Muscle of arm (tissue), 12 donors: Measurements from ENCODE around the gene PRLR. TPM values are rescaled to one million over a fixed set of nuclear protein-coding genes. Genes with fewer than 3 reads are reported as not detected.
"Not testable (repeated sequence)": the region's sequence is repeated elsewhere in the genome, so short reads cannot be mapped to it uniquely, and the experiment has no call there.

Experiments used
- DNase-seq: peaks from one replicate; pipeline ENCODE4 v3.0.0-alpha.2; 2013
- polyA plus RNA-seq, 12 donors: library from polyadenylated mRNA; unstranded; fragments of 120-200 nt; gene quantifications; one replicate each; pipeline ENCODE4 v1.2.1, GENCODE V29; 2013; ENCODE audit not compliant: insufficient read length in 12 of 12

The PRLR gene
- polyA plus RNA-seq, 12 donors: 0.34 to 14.5 (median 0.57) TPM; not detected in 1

DNA sequence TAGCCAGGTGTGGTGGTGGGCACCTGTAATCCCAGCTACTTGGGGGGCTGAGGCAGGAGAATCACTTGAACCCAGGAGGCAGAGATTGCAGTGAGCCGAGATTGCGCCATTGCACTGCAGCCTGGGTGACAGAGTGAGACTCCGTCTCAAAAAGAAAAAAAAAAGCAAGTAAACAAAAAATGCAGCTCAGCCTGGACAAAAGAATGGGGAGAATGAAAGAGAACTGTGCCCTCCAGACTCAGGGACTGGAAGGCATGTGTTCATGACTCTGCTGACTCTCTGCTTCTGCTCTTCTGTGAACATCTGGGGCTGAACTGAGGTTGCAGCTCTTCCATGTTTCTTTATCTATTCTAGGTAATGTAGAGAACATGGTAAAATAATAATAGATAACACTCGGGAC is 194.4 kb downstream of the PRLR start:
- not testable (repeated sequence) for DNase-seq

GRCh38 chr5:35035271-35035670 is 195.0 kb downstream of the PRLR start:
- DNase-seq: no peak

DNA sequence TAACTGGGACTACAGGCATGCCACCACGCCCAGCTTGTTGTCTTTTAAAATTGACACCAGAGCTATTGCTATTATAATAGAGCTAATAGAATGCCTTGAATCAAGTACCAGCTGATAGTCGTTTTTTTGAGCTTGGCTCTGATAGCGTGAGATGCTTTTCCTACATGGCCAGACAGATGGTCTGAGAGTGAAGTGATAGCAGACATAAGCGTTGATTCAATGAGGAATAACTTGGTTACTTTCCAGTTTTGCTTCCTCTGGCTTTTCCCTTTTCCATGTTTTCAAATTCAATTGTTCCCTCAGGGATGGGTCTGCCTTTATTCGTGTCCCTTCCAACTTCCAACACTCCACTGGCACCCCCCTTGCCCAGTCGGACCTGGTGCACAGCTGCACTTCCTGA is 197.9 kb downstream of the PRLR start:
- no peak for DNase-seq

- no peak for DNase-seq
Observed at GRCh38 chr5:35031276-35031675, 199.0 kb downstream of the PRLR start.

DNA sequence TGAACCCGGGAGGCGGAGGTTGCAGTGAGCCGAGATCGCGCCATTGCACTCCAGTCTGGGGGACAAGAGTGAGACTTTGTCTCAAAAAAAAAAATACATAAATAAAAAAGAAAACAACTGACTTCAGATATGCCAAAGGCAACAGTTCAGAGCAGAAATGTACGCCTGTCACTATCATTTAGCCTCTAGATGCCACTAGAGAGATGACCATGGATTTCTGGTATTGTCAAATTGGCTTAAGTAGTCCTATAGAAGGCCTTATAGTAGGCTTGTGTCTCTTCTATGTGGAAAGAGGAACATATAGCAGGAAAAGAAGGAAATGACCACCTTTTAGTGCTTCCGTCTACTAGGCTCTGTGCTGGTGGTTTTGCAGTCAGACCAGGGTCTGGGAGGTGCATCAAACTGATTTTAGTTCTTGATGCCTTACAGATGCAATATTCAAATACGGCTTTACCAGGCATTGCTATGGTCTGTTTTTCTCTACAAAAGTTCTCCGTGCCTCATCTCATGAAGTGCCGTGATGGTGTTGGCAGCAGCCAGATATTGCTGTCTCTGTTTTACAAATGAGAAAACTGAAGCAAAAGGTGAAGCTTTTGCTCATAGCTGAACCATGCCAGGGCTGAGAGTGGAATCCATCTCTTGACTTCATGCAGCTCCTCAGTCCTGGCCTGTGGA is 199.7 kb downstream of the PRLR start:
- DNase-seq: peak; percentile 25

- no peak for DNase-seq
Observed at GRCh38 chr5:35029333-35029732, 201.0 kb downstream of the PRLR start.

GRCh38 chr5:35026941-35027340 is 203.3 kb downstream of the PRLR start:
- no peak for DNase-seq

DNA sequence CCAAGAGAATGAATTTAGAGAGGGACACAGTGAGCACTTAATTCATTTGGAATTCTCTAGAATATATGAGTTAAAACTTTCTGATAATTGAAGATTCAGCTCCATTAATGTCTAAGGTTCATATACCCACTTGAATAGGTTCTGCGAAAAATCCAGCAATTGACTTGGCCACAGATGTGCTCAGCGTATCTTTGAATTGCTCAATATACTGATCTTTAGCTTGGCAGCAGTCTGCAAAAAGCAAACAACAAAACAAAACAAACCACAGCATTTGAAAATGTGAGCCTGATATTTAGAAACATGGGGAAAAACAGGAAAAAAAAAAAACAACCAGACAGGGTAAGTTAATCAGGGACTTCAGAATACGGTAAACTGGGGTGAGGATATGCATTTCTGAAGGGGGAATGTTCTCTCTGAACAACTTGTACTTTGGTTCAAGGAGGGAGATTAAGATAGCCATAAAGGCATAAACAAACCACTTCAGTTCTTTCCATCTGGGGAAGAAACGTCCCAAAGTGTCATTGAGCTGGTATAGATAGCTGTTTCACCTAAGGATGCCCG is 203.9 kb downstream of the PRLR start:
- DNase-seq: no peak

DNA sequence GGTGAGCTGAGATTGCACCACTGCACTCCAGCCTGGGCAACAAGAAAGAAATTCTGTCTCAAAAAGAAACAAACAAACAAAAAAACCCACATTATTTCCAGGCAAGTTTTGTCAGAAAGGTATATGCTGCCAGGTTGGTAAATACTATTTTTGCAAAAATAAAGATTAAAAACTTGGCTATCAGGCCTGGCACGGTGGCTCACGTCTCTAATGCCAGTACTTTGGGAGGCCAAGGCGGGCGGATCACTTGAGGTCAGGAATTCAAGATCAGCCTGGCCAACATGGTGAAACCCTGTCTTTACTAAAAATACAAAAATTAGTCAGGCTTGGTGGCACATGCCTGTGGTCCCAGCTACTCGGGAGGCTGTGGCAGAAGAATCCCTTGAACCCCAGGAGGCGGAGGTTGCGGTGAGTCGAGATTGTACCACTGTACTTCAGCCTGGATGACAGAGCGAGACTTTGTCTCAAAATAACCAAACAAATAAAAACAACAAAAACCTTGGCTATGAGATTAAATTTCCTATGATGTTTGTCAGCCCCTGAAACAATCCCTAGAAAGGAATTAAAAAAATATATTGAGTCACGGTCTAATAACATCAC is 205.3 kb downstream of the PRLR start:
- DNase-seq: no peak

DNA sequence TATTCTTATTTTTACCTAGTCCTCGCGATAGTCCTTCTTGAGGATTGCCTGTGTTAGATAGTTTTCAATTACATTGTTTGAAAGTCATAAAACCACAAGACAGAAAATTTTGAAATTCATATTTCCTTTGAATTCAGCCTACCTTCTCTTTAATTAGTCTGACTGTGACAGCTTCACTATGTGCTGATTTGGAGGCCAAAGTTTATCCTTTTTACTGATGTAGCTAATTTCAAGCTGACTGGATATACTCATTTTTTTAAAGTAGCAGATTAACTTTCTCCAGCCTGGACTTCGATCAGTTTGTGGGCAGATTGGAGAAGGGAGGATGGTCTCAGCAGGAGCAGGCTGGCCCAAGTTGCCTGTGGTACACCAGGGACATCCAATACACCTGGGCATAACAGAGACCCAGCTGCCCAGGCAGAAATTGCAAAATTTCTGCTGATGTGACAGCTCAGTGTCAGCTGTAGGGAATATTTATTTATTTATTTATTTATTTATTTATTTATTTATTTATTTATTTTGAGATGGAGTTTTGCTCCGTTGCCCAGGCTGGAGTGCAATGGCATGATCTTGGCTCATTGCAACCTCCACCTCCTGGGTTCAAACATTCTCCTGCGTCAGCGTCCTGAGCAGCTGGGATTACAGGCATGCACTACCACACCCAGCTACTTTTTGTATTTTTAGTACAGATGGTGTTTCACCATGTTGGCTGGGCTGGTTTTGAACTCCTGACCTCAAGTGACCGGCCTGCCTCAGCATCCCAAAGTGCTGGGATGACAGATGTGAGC is 206.7 kb downstream of the PRLR start:
- DNase-seq: no peak

GRCh38 chr5:35016174-35017051 is 213.9 kb downstream of the PRLR start:
- no peak for DNase-seq

GRCh38 chr5:35015063-35015462 is 215.2 kb downstream of the PRLR start:
- no peak for DNase-seq

- DNase-seq: no peak
Observed at GRCh38 chr5:35012796-35013195, 217.5 kb downstream of the PRLR start.

GRCh38 chr5:35012365-35012764 is 217.9 kb downstream of the PRLR start:
- no peak for DNase-seq

- no peak for DNase-seq
Observed at GRCh38 chr5:35010676-35011075, 219.6 kb downstream of the PRLR start.

DNA sequence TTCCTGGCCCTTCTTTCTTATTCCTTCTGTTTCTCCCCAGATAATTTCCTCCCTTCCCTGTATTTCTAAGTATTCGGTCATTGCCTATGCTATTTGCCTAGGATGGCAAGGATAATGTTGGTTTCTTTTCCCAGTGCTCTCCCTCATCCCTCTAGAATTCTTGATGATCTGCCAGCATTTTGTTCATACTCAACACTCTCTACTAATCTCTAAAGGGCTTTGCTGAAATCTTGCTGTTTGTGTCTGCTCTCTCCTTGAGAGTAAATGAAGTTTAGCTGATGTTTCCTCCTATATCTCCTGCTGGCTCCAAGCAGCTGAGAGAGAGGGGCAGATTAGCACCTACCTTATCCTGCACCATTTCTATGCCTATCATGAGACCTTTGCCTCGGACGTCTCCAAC is 220.6 kb downstream of the PRLR start:
- DNase-seq: no peak

DNA sequence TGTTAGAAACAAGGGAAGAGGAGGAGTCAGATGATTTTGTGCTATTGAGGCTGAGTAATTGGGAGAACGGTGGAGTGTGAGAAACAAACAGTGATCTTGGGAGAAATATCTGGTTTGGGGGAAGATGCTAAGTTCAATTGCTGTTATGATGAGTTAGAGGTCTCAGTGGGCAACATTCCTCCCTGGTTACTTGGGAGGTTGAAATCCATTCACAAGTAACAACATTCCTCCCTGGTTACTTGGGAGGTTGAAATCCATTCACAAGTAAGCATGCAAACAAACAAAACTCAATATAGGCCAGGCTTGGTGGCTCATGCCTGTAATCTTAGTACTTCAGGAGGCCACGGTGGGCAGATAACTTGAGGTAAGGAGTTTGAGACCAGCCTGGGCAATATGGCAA is 221.3 kb downstream of the PRLR start:
- DNase-seq: no peak

GRCh38 chr5:35004771-35005170 is 225.5 kb downstream of the PRLR start:
- no peak for DNase-seq

GRCh38 chr5:35004200-35004599 is 226.1 kb downstream of the PRLR start:
- peak; percentile 4 for DNase-seq

DNA sequence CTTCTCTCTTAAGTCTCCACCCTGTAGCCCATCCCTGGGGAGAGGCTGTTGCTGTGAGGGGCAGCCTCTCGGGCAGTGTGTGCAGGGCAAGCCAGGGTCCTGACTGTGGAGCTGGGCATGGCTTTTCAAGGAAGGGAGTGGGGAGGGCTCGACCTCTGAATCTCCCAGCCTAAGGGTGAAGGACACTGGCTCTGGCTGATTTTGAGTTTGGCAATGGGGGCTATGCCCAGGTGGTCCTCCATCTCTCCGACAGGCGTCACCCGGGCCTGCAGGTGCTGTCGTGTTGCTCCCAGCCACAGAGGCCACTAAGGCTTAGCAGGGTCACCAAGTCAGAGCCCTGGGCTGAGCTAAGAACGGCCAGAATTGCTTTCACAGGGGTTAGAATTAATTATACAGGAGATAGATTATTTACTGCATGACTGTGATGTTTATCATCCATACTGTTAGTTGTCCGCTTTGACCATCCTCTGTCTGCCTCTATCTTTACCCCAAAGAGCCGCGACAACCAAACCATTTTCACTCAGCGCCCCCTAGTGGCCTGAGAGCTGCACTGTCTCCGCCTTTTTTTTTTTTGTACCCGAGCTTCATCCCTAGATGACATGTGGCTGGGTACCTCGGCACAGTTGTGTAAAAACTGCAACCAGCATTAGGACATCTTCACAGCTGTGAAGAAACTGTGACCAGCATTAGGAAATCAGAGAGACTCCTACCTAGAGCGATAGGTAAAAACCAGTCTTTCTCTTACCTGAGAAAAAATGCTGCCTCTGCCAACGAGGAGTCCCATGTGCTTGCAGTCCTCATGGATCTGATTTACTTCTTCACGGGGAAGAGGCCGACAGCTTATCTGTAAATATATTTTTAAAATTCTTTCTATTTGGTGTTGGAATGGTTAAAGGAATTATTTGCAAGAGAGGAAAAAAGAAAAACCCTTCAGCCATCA is 227.0 kb downstream of the PRLR start:
- peak; percentile 40 for DNase-seq

DNA sequence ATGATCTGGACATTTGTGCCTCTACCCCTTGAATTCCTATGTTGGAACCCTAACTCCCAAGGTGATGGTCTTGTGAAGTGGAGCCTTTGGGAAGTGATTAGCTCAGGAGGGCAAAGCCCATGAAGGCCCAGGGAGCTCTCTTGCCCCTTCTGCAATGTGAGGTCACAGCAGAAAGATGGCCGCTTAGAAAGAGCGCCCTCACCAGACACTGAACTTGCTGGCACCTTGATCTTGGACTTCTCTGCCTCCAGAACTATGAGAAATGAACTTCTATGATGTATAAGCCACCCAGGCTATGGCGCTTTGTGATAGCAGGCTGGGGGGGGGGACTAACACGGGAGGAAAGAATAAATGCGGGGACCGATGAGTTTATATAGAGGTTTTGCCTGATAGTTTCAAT is 227.8 kb downstream of the PRLR start:
- DNase-seq: no peak
